ENCODE measurements around the gene SMARCD2. TPM values are rescaled to one million over a fixed set of nuclear protein-coding genes. Genes with fewer than 3 reads are reported as not detected.
A peak's percentile ranks its signal among the peaks of the same experiment; 100 is the strongest.

Gene SMARCD2
- total and polyA plus RNA-seq, 2 of the 13 experiments (the other 11 are each of a cell fraction or from before 2014, with no cell fraction given): 122 to 150 TPM

GRCh38 chr17:63786117-63786516 lies 56.4 kb downstream of the SMARCD2 start (continued):
- TF ChIP-seq SOX6 (IDR thresholded peaks at IDR 0.05) (no peak), SOX6 (CRISPR knock-in tag; IDR thresholded peaks at IDR 0.05) (peak; percentile 33; the same call in 1 of the 2 replicates), ZNF530 (CRISPR knock-in tag; IDR thresholded peaks at IDR 0.05; ENCODE audit: low read depth) (no peak), GATAD2A (CRISPR knock-in tag; IDR thresholded peaks at IDR 0.05) (peak; percentile 35; the same call in 1 of the 2 replicates), KLF11 (CRISPR knock-in tag; IDR thresholded peaks at IDR 0.05) (0 out of 2 replicates have a peak, but pooled peaks have one; percentile 12), ZBTB21 (CRISPR knock-in tag; IDR thresholded peaks at IDR 0.05) (no peak), XBP1 (CRISPR knock-in tag; IDR thresholded peaks at IDR 0.05) (no peak), ZNF451 (CRISPR knock-in tag; IDR thresholded peaks at IDR 0.05) (no peak)

GRCh38 chr17:63785556-63785955 lies 56.9 kb downstream of the SMARCD2 start:
- ChIA-PET CTCF (ENCODE audit: low intra/inter-chr PET ratio, low total read pairs) (no interaction called here), POLR2A (interaction anchor here (0.9 to 8.5 kb wide), 3 partner anchors 11 to 43 kb away, joined by 3 to 72 read pairs (median 3); partner anchors contain the start of genes CCDC47 and DDX42)
- H3K27ac ChIP-seq (ENCODE audit: extremely low read length, insufficient read depth, low read length): peak overlapping the region; percentile 52
- DNase-seq (ENCODE audit: low spot score): no peak
- H3K4me1 ChIP-seq (ENCODE audit: insufficient read depth, low read length): peaks cover 56% of the 10 kb centered on the region
- in situ Hi-C loops (cut with HindIII; ENCODE audit: extremely low pct_ligation_motif_present, low pct_unique_long_range_greater_than_20kb): no loop called here
- peaks cover 66% of the 10 kb centered on the region for H3K79me2 ChIP-seq (ENCODE audit: insufficient read depth, low read length)
- no peak overlapping the region for H3K9ac ChIP-seq (ENCODE audit: insufficient read depth, low read depth, low read length)
- peaks cover 33% of the 10 kb centered on the region for H4K20me1 ChIP-seq (ENCODE audit: insufficient read depth, low read length)
- WGBS (ENCODE audit: low lambda C conversion rate): 96% methylated on average over 1 of the region's 1 CpG
- no peaks in the 10 kb centered on the region for H3K27me3 ChIP-seq (ENCODE audit: control insufficient read depth in 1 of 2, insufficient read depth in 2 of 2, low read length in 2 of 2)
- BruUV-seq (replicated peaks): no TSS peak
- intact Hi-C loops (cut with micrococcal nuclease; ENCODE audit: unreplicated experiment): no loop called here
- FAIRE-seq: no peak
- H3K4me2 ChIP-seq (ENCODE audit: low read depth, low read length): peak overlapping the region; percentile 15; the same call in 1 of the 2 replicates
- no peak overlapping the region for H2AFZ ChIP-seq (ENCODE audit: low read length)
- H3K9me3 ChIP-seq (ENCODE audit: low read length): no peaks in the 10 kb centered on the region
- H3K4me3 ChIP-seq (replicated peaks in 1 of 3; ENCODE audit: insufficient read depth in 1 of 3, low read depth in 2 of 3, low read length in 3 of 3): no peak overlapping the region
- ATAC-seq: peak; percentile 52; the same call in 2 of the 3 replicates
- H3K36me3 ChIP-seq (replicated peaks in 1 of 2; ENCODE audit: control insufficient read depth in 1 of 2, insufficient read depth in 2 of 2, low read length in 2 of 2): peaks cover 26 to 70% of the 10 kb centered on the region in 2 experiments
- TF ChIP-seq RBFOX2 (IDR thresholded peaks at IDR 0.05; ENCODE audit: low read depth, low read length): 0 out of 2 replicates have a peak, but pooled peaks have one; percentile 22
- TF ChIP-seq, protein P1, sequence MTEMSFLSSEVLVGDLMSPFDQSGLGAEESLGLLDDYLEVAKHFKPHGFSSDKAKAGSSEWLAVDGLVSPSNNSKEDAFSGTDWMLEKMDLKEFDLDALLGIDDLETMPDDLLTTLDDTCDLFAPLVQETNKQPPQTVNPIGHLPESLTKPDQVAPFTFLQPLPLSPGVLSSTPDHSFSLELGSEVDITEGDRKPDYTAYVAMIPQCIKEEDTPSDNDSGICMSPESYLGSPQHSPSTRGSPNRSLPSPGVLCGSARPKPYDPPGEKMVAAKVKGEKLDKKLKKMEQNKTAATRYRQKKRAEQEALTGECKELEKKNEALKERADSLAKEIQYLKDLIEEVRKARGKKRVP (CRISPR knock-in tag; IDR thresholded peaks at IDR 0.05): no peak
- no peak for TF ChIP-seq ZNF776 (CRISPR knock-in tag; IDR thresholded peaks at IDR 0.05)
- TF ChIP-seq, protein P2, sequence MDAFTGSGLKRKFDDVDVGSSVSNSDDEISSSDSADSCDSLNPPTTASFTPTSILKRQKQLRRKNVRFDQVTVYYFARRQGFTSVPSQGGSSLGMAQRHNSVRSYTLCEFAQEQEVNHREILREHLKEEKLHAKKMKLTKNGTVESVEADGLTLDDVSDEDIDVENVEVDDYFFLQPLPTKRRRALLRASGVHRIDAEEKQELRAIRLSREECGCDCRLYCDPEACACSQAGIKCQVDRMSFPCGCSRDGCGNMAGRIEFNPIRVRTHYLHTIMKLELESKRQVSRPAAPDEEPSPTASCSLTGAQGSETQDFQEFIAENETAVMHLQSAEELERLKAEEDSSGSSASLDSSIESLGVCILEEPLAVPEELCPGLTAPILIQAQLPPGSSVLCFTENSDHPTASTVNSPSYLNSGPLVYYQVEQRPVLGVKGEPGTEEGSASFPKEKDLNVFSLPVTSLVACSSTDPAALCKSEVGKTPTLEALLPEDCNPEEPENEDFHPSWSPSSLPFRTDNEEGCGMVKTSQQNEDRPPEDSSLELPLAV (CRISPR knock-in tag; conservative IDR thresholded peaks at IDR 0.05; ENCODE audit: low read depth): no peak
- TF ChIP-seq ASH2L (IDR thresholded peaks at IDR 0.05; ENCODE audit: insufficient read length, low read depth, low read length): no peak
- TF ChIP-seq NR2F6 (IDR thresholded peaks at IDR 0.05): no peak
- no peak for TF ChIP-seq NR2F6 (CRISPR knock-in tag; IDR thresholded peaks at IDR 0.05)
- TF ChIP-seq ZNF672 (CRISPR knock-in tag; IDR thresholded peaks at IDR 0.05): no peak
- TF ChIP-seq, protein P3, sequence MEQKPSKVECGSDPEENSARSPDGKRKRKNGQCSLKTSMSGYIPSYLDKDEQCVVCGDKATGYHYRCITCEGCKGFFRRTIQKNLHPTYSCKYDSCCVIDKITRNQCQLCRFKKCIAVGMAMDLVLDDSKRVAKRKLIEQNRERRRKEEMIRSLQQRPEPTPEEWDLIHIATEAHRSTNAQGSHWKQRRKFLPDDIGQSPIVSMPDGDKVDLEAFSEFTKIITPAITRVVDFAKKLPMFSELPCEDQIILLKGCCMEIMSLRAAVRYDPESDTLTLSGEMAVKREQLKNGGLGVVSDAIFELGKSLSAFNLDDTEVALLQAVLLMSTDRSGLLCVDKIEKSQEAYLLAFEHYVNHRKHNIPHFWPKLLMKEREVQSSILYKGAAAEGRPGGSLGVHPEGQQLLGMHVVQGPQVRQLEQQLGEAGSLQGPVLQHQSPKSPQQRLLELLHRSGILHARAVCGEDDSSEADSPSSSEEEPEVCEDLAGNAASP (CRISPR knock-in tag; IDR thresholded peaks at IDR 0.05; ENCODE audit: borderline replicate concordance): no peak
- TF ChIP-seq ZNF143 (CRISPR knock-in tag; IDR thresholded peaks at IDR 0.05): no peak
- TF ChIP-seq, protein P4, sequence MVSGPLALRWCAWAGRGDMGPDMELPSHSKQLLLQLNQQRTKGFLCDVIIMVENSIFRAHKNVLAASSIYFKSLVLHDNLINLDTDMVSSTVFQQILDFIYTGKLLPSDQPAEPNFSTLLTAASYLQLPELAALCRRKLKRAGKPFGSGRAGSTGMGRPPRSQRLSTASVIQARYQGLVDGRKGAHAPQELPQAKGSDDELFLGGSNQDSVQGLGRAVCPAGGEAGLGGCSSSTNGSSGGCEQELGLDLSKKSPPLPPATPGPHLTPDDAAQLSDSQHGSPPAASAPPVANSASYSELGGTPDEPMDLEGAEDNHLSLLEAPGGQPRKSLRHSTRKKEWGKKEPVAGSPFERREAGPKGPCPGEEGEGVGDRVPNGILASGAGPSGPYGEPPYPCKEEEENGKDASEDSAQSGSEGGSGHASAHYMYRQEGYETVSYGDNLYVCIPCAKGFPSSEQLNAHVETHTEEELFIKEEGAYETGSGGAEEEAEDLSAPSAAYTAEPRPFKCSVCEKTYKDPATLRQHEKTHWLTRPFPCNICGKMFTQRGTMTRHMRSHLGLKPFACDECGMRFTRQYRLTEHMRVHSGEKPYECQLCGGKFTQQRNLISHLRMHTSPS (CRISPR knock-in tag; IDR thresholded peaks at IDR 0.05; ENCODE audit: low read depth): no peak
- no peak for TF ChIP-seq HOXA3 (CRISPR knock-in tag; IDR thresholded peaks at IDR 0.05)
- TF ChIP-seq ZNF33A (CRISPR knock-in tag; IDR thresholded peaks at IDR 0.05; ENCODE audit: borderline replicate concordance): no peak
